Thoracic aorta (tissue), 2 donors: ENCODE data around the gene ACSL1. TPM values are rescaled to one million over a fixed set of nuclear protein-coding genes. Genes with fewer than 3 reads are reported as not detected.

Source experiments
- ATAC-seq: fragments of 150-250 bp; one replicate; pipeline ENCODE4 v1.8.0; 2017; ENCODE audit warnings: low read depth; ENCODE audit not compliant: insufficient number of reproducible peaks, low FRiP score
- DNase-seq: peaks from one replicate; pipeline ENCODE4 v3.0.0-alpha.2; 2020; ENCODE audit warnings: low spot score
- H3K27ac ChIP-seq, 2 donors: fragments of 200-600 bp; sonication (generic); 1 replicate in 1 of 2; 2 replicates in 1 of 2; pipeline ENCODE4 v1.5.1; 2016; ENCODE audit warnings: mild to moderate bottlenecking in 2 of 2, moderate library complexity in 2 of 2
- H3K27me3 ChIP-seq: fragments of 200-600 bp; sonication (generic); replicated peaks from 2 replicates; pipeline ENCODE4 v1.6.0; 2016; ENCODE audit warnings: mild to moderate bottlenecking; ENCODE audit not compliant: insufficient read depth
- H3K36me3 ChIP-seq: fragments of 200-600 bp; sonication (generic); one replicate; pipeline ENCODE4 v1.5.1; 2016
- H3K4me1 ChIP-seq, 2 donors: fragments of 200-600 bp; sonication (generic); 1 replicate in 1 of 2; 2 replicates in 1 of 2; pipeline versions ENCODE4 v1.5.1 to v1.6.0; 2016; ENCODE audit warnings: low read depth in 2 of 2, mild to moderate bottlenecking in 1 of 2; ENCODE audit not compliant: control insufficient read depth in 1 of 2
- H3K4me3 ChIP-seq: fragments of 200-600 bp; sonication (generic); 2 replicates; pipeline ENCODE4 v1.5.1; 2016; ENCODE audit warnings: mild to moderate bottlenecking
- H3K9me3 ChIP-seq: fragments of 200-600 bp; sonication (generic); 2 replicates; pipeline ENCODE4 v1.5.1; 2016
- total RNA-seq, 2 donors: library from RNA; depleted of rRNA; stranded (reverse); fragments of >200 nt; gene quantifications; one replicate each; pipeline versions ENCODE4 v1.1.0 to v1.2.3, GENCODE V29; 2016
- TF ChIP-seq, protein P1 (sequence below): fragments of 200-600 bp; sonication (generic); IDR thresholded peaks from one replicate; pipeline ENCODE4 v1.5.1; 2019; ENCODE audit warnings: antibody characterized with exemption

The ACSL1 gene
- total RNA-seq, 2 donors from 2014 or later = 90.4 to 155 TPM

DNA sequence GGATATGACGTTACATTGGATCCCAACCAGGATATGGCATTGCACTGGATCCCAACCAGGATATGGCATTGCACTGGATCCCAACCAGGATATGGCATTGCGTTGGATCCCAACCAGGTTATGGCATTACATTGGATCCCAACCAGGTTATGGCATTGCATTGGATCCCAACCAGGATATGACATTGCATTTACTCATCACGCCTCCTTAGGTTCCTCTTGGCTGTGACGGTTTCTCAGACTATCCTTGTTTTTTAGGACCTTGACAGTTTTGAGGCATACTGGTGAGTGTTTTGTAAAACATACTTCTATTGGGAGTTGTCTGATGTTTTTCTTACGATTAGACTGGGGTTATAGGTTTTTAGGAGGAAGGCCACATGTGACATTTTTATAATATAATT is 5.4 kb upstream of the ACSL1 start:
- TF ChIP-seq, protein P1, sequence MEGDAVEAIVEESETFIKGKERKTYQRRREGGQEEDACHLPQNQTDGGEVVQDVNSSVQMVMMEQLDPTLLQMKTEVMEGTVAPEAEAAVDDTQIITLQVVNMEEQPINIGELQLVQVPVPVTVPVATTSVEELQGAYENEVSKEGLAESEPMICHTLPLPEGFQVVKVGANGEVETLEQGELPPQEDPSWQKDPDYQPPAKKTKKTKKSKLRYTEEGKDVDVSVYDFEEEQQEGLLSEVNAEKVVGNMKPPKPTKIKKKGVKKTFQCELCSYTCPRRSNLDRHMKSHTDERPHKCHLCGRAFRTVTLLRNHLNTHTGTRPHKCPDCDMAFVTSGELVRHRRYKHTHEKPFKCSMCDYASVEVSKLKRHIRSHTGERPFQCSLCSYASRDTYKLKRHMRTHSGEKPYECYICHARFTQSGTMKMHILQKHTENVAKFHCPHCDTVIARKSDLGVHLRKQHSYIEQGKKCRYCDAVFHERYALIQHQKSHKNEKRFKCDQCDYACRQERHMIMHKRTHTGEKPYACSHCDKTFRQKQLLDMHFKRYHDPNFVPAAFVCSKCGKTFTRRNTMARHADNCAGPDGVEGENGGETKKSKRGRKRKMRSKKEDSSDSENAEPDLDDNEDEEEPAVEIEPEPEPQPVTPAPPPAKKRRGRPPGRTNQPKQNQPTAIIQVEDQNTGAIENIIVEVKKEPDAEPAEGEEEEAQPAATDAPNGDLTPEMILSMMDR = no peak
- H3K4me1 ChIP-seq = peaks cover 4% of the 10 kb centered on the region in 2 donors

DNA sequence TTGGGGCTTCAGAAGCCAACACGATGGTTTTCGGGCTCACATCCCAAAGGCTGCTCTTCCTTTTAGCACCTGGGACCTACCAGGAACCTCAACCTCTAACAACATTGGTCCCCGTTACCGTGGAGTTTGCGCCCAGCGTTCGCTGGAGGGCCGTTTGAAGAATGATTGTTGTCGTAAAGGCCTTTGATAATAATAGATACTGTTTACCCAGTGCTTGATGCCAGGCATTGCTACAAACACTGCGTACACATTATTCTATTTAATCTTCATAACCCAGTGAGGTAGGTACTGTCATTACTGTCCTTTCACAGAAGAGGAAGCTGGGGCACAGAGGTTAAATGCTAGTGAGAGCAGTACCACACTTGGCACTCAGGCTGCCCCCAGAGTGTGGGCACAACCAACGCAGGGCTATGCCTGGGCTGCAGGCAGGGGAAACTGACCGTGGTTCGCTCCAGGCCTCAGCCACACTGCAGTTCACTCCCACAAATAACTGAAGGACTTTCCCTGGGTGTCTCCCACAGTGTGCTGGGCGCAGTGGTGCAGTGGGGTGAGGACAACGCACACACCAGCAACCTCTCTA is 1.0 kb upstream of the ACSL1 start:
- Histone ChIP-seq H3K27me3 (no peaks in the 10 kb centered on the region), H3K27ac (peak overlapping the region in 1 of 2 donors; percentile 71), H3K9me3 (no peaks in the 10 kb centered on the region), H3K4me1 (peaks cover 8 to 19% of the 10 kb centered on the region in 2 donors), H3K4me3 (peak overlapping the region; percentile 79), H3K36me3 (no peaks in the 10 kb centered on the region)
- DNase-seq (no peak), ATAC-seq (no peak)
- TF ChIP-seq, protein P1 = no peak

More for the DNA sequence above, 5.4 kb upstream of the ACSL1 start:
- DNase-seq (no peak), ATAC-seq (no peak)
- Histone ChIP-seq H3K4me3 (no peak overlapping the region), H3K9me3 (no peaks in the 10 kb centered on the region), H3K27me3 (no peaks in the 10 kb centered on the region), H3K36me3 (no peaks in the 10 kb centered on the region), H3K27ac (no peak overlapping the region)

DNA sequence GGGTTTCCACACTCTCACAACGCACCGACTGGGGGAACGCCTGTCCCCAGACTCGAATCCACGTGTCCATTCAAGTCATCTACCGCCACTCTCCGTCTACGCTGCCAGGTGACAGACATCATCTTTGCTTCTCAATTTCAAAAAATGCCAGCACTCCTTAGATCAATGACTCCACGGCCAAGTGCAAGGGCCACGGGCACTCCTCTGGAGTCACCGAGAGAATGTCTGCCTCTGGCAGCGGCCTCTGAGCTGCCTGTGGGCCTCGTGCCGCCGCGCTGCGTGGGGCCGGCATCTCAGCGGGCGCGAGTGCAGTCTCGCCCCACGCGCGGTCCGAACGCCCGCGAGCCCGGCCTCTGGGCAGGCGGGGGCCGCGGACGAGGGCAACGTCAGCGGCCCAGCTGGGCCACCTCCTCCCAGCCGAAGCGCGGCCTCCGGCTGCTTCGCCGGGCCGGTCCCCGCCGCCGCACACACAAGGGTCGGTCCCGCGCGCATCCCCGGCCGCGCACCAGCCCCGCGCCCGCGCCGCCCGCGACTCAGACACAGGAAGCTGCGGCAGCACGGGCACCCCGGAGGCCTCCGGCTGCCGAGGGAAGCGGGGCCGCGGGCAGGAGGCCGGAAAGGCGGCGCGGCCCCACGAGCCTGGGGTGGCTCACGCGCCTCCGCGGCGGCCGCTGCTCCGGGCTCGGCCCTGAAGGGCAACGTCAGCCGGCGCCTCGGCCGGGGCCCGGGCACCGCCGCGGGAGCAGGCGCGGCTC is 450 bp downstream of the ACSL1 start:
- ATAC-seq (peak; percentile 16), DNase-seq (no peak)
- Histone ChIP-seq H3K4me3 (peak overlapping the region; percentile 79), H3K36me3 (no peaks in the 10 kb centered on the region), H3K9me3 (no peaks in the 10 kb centered on the region), H3K27me3 (no peaks in the 10 kb centered on the region), H3K4me1 (peaks cover 8 to 26% of the 10 kb centered on the region in 2 donors), H3K27ac (peak overlapping the region; percentile 72 to 80)
- TF ChIP-seq, protein P1 = no peak

DNA sequence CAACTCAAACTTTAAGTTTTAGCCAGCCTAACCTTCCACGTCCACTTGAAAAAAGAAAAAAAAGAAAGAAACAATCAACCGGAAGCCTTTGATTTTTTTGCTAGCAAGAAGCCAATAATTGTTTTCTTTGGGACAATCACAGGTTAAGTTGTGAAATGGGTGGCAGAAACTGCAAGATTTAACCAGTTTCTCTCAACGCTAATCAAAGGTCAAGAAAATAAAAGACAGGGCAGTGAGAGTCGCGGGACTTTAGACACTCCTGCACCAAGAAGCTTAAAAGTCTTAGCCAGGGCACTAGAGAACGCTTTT is 1.0 kb downstream of the ACSL1 start:
- H3K4me3 ChIP-seq = peak overlapping the region; percentile 79
- ATAC-seq = no peak

More for the DNA sequence above, 1.0 kb downstream of the ACSL1 start:
- DNase-seq = no peak
- H3K36me3 ChIP-seq = no peaks in the 10 kb centered on the region
- peaks cover 8 to 28% of the 10 kb centered on the region in 2 donors for H3K4me1 ChIP-seq
- peak overlapping the region; percentile 72 to 80 for H3K27ac ChIP-seq
- TF ChIP-seq, protein P1 = no peak
- H3K27me3 ChIP-seq = no peaks in the 10 kb centered on the region
- H3K9me3 ChIP-seq = no peaks in the 10 kb centered on the region
